IgD-negative memory B cell (primary cell): ENCODE results near the gene CPNE5. TPM values are rescaled to one million over a fixed set of nuclear protein-coding genes. Genes with fewer than 3 reads are reported as not detected.
A peak's percentile ranks its signal among the peaks of the same experiment; 100 is the strongest.

Experiments used
- H3K27ac Mint-ChIP-seq, 3 donors: one replicate each; pipeline ENCODE4 v1.8.0; 2020 to 2022; ENCODE audit warnings: mild to moderate bottlenecking in 3 of 3, mixed read lengths in 3 of 3, moderate library complexity in 1 of 3
- H3K27me3 Mint-ChIP-seq: one replicate; pipeline ENCODE4 v1.8.0; 2021; ENCODE audit warnings: mixed read lengths
- H3K36me3 Mint-ChIP-seq: one replicate; pipeline ENCODE4 v1.8.0; 2020; ENCODE audit warnings: mild to moderate bottlenecking, mixed read lengths
- H3K4me1 Mint-ChIP-seq, 3 donors: one replicate each; pipeline ENCODE4 v1.8.0; 2020 to 2022; ENCODE audit warnings: mixed read lengths in 3 of 3, mild to moderate bottlenecking in 1 of 3
- H3K4me3 Mint-ChIP-seq, 4 donors: one replicate each; pipeline ENCODE4 v1.8.0; 2020 to 2022; ENCODE audit warnings: mild to moderate bottlenecking in 4 of 4, mixed read lengths in 4 of 4, moderate library complexity in 3 of 4
- H3K9me3 Mint-ChIP-seq, 3 donors: one replicate each; pipeline ENCODE4 v1.8.0; 2020 to 2021; ENCODE audit warnings: mixed read lengths in 3 of 3, mild to moderate bottlenecking in 1 of 3
- polyA plus RNA-seq: library from polyadenylated mRNA; unstranded; fragments of 300-500 nt; fragmentation: Illumina TruSeq; gene quantifications from one replicate; pipeline ENCODE4 v1.2.3, GENCODE V29; 2021

The CPNE5 gene
- polyA plus RNA-seq, 1 donor from 2014 or later: 280 TPM

GRCh38 chr6:36788768-36789167 is 50.5 kb downstream of the CPNE5 start:
- Mint-ChIP-seq H3K9me3 (no peaks in the 10 kb centered on the region), H3K36me3 (peaks cover 5% of the 10 kb centered on the region), H3K4me3 (no peak overlapping the region), H3K27me3 (peaks cover 33% of the 10 kb centered on the region), H3K4me1 (no peaks in the 10 kb centered on the region), H3K27ac (no peak overlapping the region)

GRCh38 chr6:36788186-36788585 is 51.1 kb downstream of the CPNE5 start:
- H3K9me3 Mint-ChIP-seq: no peaks in the 10 kb centered on the region
- H3K4me1 Mint-ChIP-seq: no peaks in the 10 kb centered on the region
- H3K27ac Mint-ChIP-seq: no peak overlapping the region
- H3K27me3 Mint-ChIP-seq: peaks cover 29% of the 10 kb centered on the region
- no peak overlapping the region for H3K4me3 Mint-ChIP-seq
- H3K36me3 Mint-ChIP-seq: peaks cover 5% of the 10 kb centered on the region

DNA sequence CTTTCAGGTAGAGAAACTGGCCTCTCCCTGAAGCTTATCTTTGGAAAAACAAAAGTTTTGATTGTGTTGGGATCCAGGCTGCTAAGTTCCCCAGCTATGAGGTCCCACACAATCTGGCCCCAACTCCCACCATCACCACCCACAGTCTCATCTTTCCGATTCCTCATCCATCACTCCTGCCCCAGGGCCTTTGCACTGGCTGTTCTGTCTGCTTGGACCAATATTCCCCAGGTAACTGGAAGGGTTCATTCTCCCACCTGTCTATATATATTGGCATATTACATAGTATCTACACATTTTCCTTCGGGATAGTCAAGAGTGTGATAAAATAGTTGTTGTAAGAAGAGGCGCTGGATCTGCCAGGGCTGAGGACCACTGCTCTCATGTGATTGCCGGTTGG is 52.0 kb downstream of the CPNE5 start:
- no peaks in the 10 kb centered on the region for H3K9me3 Mint-ChIP-seq
- no peak overlapping the region for H3K4me3 Mint-ChIP-seq
- H3K4me1 Mint-ChIP-seq: peaks cover 0 to 2% (median under 1%) of the 10 kb centered on the region in 3 donors
- H3K27ac Mint-ChIP-seq: no peak overlapping the region
- peaks cover 5% of the 10 kb centered on the region for H3K36me3 Mint-ChIP-seq
- H3K27me3 Mint-ChIP-seq: peaks cover 29% of the 10 kb centered on the region

DNA sequence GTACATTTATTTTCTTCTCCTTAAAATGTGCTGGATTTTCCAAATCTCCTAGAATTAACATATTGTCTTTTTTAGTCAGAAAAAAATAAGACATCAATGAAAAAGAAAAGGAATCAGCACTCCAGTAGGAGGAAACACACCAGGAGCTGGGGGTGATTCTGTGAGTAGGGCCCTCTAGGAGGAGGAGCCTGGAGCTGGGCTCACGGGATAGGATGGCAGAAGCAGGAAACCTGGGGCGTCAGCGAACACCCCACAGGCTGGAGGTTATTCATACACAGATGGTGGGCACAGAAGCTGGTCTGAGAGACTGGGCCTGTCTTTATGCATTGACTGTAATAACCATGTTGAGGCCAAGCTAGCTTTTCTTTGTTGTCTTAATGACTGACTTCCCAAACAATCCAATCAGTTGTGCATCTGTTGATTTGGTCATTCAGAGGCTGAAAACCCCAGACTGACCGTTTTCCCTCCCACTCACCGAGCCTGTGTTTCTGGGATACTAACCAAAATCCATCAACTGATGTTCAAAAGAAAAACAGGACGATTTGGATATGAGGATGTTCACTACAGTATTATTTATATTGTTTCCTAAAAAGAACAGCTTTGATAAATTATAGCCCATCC is 53.1 kb downstream of the CPNE5 start:
- peaks cover 21% of the 10 kb centered on the region for H3K27me3 Mint-ChIP-seq
- H3K4me1 Mint-ChIP-seq: peaks cover 0 to 7% (median 7%) of the 10 kb centered on the region in 3 donors
- H3K9me3 Mint-ChIP-seq: no peaks in the 10 kb centered on the region
- no peak overlapping the region for H3K27ac Mint-ChIP-seq
- H3K4me3 Mint-ChIP-seq: no peak overlapping the region
- peaks cover 5% of the 10 kb centered on the region for H3K36me3 Mint-ChIP-seq

DNA sequence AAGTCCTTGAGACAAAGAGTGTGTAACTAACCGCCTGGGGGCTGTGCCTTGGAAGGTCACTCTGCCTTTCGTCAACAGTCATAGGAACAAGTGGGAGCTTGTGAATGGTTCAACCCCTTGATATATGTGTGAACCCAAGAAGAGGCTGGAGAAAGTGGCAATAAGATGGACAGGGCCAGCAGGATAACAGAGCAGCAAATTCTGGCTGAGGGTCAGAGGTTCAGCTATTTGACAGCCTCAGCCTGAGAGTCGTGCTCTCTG is 54.9 kb downstream of the CPNE5 start:
- Mint-ChIP-seq H3K27me3 (peaks cover 27% of the 10 kb centered on the region), H3K27ac (no peak overlapping the region), H3K4me1 (peaks cover 6 to 14% (median 12%) of the 10 kb centered on the region in 3 donors), H3K36me3 (peaks cover 5% of the 10 kb centered on the region), H3K4me3 (peak overlapping the region in 1 of 4 donors; percentile 24), H3K9me3 (no peaks in the 10 kb centered on the region)

- peaks cover 31% of the 10 kb centered on the region for H3K27me3 Mint-ChIP-seq
- no peaks in the 10 kb centered on the region for H3K9me3 Mint-ChIP-seq
- peaks cover 6 to 14% (median 12%) of the 10 kb centered on the region in 3 donors for H3K4me1 Mint-ChIP-seq
- H3K27ac Mint-ChIP-seq: no peak overlapping the region
- peak overlapping the region in 1 of 4 donors; percentile 24 for H3K4me3 Mint-ChIP-seq
- peaks cover 5% of the 10 kb centered on the region for H3K36me3 Mint-ChIP-seq
Observed at GRCh38 chr6:36783603-36784375, 55.5 kb downstream of the CPNE5 start.

- peaks cover 6 to 14% (median 12%) of the 10 kb centered on the region in 3 donors for H3K4me1 Mint-ChIP-seq
- peaks cover 5% of the 10 kb centered on the region for H3K36me3 Mint-ChIP-seq
- no peak overlapping the region for H3K4me3 Mint-ChIP-seq
- H3K9me3 Mint-ChIP-seq: no peaks in the 10 kb centered on the region
- peak overlapping the region in 1 of 3 donors; percentile 53 for H3K27ac Mint-ChIP-seq
- H3K27me3 Mint-ChIP-seq: peaks cover 30% of the 10 kb centered on the region
Observed at GRCh38 chr6:36781669-36782068, 57.6 kb downstream of the CPNE5 start.

DNA sequence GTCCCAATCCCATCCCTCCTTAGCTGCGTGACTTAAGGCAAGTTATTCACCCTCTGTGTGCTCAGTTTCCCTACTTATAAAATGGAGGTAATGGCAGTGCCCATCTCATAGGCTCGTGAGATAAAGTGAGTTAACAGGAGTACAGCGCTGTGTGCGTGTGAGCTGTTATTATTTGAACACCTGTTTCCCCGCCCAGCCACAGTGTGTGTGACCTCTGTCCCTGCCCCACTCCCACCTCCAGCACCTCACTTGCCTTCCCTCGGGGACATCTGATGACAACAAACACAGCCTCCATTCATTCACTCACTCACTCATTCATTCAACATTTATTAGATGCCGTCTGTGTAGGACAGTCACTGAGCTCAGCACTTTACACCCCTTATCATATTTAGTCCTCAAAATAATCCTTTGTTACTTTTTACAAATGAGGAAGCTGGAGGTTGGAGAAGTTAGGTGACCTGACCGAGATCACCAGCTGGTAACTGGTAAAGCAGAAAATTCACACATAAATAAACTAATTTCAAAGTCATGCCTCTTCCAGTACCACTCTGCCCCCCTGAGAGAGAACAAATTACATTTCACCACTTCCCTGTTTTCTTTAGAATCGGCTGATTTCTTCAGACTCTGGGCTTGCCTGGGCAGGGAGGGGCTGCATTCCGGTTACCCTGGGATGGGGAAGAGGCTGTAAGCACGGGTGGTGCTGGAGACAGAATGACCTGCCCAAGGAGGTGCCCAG is 58.6 kb downstream of the CPNE5 start:
- peaks cover 32% of the 10 kb centered on the region for H3K27me3 Mint-ChIP-seq
- peak overlapping the region in 1 of 4 donors; percentile 63 for H3K4me3 Mint-ChIP-seq
- no peaks in the 10 kb centered on the region for H3K9me3 Mint-ChIP-seq
- H3K27ac Mint-ChIP-seq: peak overlapping the region in 1 of 3 donors; percentile 11
- H3K36me3 Mint-ChIP-seq: peaks cover 5% of the 10 kb centered on the region
- H3K4me1 Mint-ChIP-seq: peaks cover 6 to 14% (median 12%) of the 10 kb centered on the region in 3 donors

- Mint-ChIP-seq H3K4me3 (no peak overlapping the region), H3K27ac (no peak overlapping the region), H3K4me1 (peaks cover 9 to 14% (median 12%) of the 10 kb centered on the region in 3 donors), H3K36me3 (no peaks in the 10 kb centered on the region), H3K27me3 (peaks cover 28% of the 10 kb centered on the region), H3K9me3 (peaks cover 0 to 2% (median 0%) of the 10 kb centered on the region in 3 donors)
Observed at GRCh38 chr6:36779227-36779626, 60.0 kb downstream of the CPNE5 start.

GRCh38 chr6:36777801-36778200 is 61.4 kb downstream of the CPNE5 start:
- Mint-ChIP-seq H3K27ac (no peak overlapping the region), H3K9me3 (peaks cover 0 to 2% (median 0%) of the 10 kb centered on the region in 3 donors), H3K36me3 (no peaks in the 10 kb centered on the region), H3K4me3 (no peak overlapping the region), H3K4me1 (peaks cover 9 to 14% (median 12%) of the 10 kb centered on the region in 3 donors), H3K27me3 (peaks cover 25% of the 10 kb centered on the region)

DNA sequence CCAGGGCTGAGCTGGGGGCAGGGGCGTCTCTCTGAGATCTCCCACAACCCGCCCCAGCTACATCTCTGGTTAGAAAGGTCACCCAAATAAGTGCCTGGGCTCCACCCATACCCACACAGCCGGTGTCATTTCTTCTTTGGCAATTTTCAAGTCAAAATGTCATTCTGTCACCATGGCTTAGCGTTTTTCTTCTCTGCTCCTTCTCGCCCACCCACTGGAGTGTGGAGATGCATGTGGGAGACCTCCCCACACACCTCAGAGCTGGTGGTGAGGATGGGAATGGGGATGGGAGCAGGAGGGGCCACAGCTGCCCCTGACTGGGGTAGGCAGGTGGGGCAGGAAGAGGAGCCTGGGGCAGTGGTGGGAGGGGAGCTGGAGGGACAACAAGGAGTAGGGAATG is 63.1 kb downstream of the CPNE5 start:
- Mint-ChIP-seq H3K4me3 (no peak overlapping the region), H3K27ac (no peak overlapping the region), H3K27me3 (peaks cover 25% of the 10 kb centered on the region), H3K9me3 (peaks cover 0 to 2% (median 0%) of the 10 kb centered on the region in 3 donors), H3K36me3 (no peaks in the 10 kb centered on the region), H3K4me1 (peaks cover 5 to 9% (median 8%) of the 10 kb centered on the region in 3 donors)

GRCh38 chr6:36774331-36774730 is 64.9 kb downstream of the CPNE5 start:
- Mint-ChIP-seq H3K4me1 (peaks cover 9 to 15% (median 11%) of the 10 kb centered on the region in 3 donors), H3K36me3 (no peaks in the 10 kb centered on the region)

GRCh38 chr6:36772397-36772796 is 66.8 kb downstream of the CPNE5 start:
- Mint-ChIP-seq H3K27ac (no peak overlapping the region), H3K9me3 (peaks cover 0 to 2% (median 0%) of the 10 kb centered on the region in 3 donors), H3K27me3 (peaks cover 7% of the 10 kb centered on the region), H3K36me3 (no peaks in the 10 kb centered on the region), H3K4me3 (no peak overlapping the region), H3K4me1 (peaks cover 14 to 22% (median 20%) of the 10 kb centered on the region in 3 donors)

More at GRCh38 chr6:36774331-36774730, 64.9 kb downstream of the CPNE5 start:
- Mint-ChIP-seq H3K9me3 (peaks cover 0 to 2% (median 0%) of the 10 kb centered on the region in 3 donors), H3K4me3 (no peak overlapping the region), H3K27ac (peak overlapping the region in 1 of 3 donors; percentile 45), H3K27me3 (peaks cover 13% of the 10 kb centered on the region)

- H3K4me1 Mint-ChIP-seq: peaks cover 18 to 27% (median 23%) of the 10 kb centered on the region in 3 donors
- H3K36me3 Mint-ChIP-seq: no peaks in the 10 kb centered on the region
- peaks cover 0 to 2% (median 0%) of the 10 kb centered on the region in 3 donors for H3K9me3 Mint-ChIP-seq
- H3K27me3 Mint-ChIP-seq: peaks cover 1% of the 10 kb centered on the region
- peak overlapping the region in 2 of 4 donors; percentile 11 to 48 for H3K4me3 Mint-ChIP-seq
- H3K27ac Mint-ChIP-seq: peak overlapping the region in 1 of 3 donors; percentile 50
Observed at GRCh38 chr6:36771145-36771544, 68.1 kb downstream of the CPNE5 start.
